ENCODE measurements around the gene GATB. TPM values are rescaled to one million over a fixed set of nuclear protein-coding genes. Genes with fewer than 3 reads are reported as not detected.

The GATB gene
- total and polyA plus RNA-seq, 12 donors, result 39.1 to 168 (median 88.5) TPM

GRCh38 chr4:151796106-151796505 is 35.3 kb upstream of the GATB start:
- TF ChIP-seq CTCF (IDR thresholded peaks at IDR 0.05), result no peak
- intact Hi-C loops (cut with DNase I), result no loop called here
- ATAC-seq (no peak), DNase-seq (no peak)
- WGBS, 2 donors, result 88 to 91% methylated on average over 3 of the region's 3 CpGs
- Histone ChIP-seq H3K36me3 (no peaks in the 10 kb centered on the region), H3K27me3 (no peaks in the 10 kb centered on the region), H3K27ac (no peak overlapping the region), H3K9me3 (no peaks in the 10 kb centered on the region), H3K4me1 (peaks cover 0 to 25% (median 9%) of the 10 kb centered on the region in 9 donors), H3K4me3 (no peak overlapping the region)

DNA sequence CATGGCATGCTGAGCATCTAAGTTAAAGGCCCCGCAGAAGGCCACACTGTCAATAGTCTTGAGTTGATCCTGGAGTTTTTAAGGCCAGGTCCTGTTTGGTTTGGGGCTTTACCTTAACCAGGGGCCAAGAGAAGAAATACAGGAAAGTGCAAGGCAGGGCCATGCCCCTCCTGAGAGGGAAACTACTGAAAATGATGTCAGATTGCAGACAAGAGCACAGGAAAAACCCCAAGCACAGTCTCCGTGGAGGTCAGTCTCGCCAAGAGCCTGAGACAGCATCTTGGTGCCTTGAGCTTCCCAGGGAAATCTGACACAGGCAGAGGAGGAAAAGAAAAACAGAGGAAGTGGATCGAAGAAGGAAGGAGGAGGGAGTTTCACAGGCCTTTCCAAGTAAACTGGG is 32.2 kb upstream of the GATB start:
- H3K4me1 ChIP-seq, result peaks cover 0 to 24% (median 8%) of the 10 kb centered on the region in 9 donors
- ATAC-seq (no peak), DNase-seq (no peak)
- no peak for TF ChIP-seq CTCF (IDR thresholded peaks at IDR 0.05)
- no peak overlapping the region for H3K4me3 ChIP-seq
- no peaks in the 10 kb centered on the region for H3K9me3 ChIP-seq
- H3K36me3 ChIP-seq, result no peaks in the 10 kb centered on the region
- 60 to 65% methylated on average over 4 of the region's 4 CpGs for WGBS, 2 donors
- no peak overlapping the region for H3K27ac ChIP-seq
- intact Hi-C loops (cut with DNase I), result no loop called here
- no peaks in the 10 kb centered on the region for H3K27me3 ChIP-seq

GRCh38 chr4:151792530-151792929 is 31.7 kb upstream of the GATB start:
- ATAC-seq, result no peak
- WGBS, 2 donors, result 85 to 95% methylated on average over 4 of the region's 4 CpGs
- H3K4me1 ChIP-seq, result peaks cover 0 to 19% (median 5%) of the 10 kb centered on the region in 9 donors
- H3K27me3 ChIP-seq, result no peaks in the 10 kb centered on the region
- no peak for TF ChIP-seq CTCF (IDR thresholded peaks at IDR 0.05)
- intact Hi-C loops (cut with DNase I), result no loop called here
- H3K36me3 ChIP-seq, result no peaks in the 10 kb centered on the region
- no peak overlapping the region for H3K27ac ChIP-seq
- DNase-seq, result no peak
- H3K9me3 ChIP-seq, result no peaks in the 10 kb centered on the region
- H3K4me3 ChIP-seq, result no peak overlapping the region

- no peaks in the 10 kb centered on the region for H3K27me3 ChIP-seq
- no peaks in the 10 kb centered on the region for H3K36me3 ChIP-seq
- ATAC-seq, result no peak
- H3K4me3 ChIP-seq, result no peak overlapping the region
- H3K4me1 ChIP-seq, result peaks cover 0 to 14% (median 0%) of the 10 kb centered on the region in 9 donors
- no peak for DNase-seq
- intact Hi-C loops (cut with DNase I), result no loop called here
- TF ChIP-seq CTCF (IDR thresholded peaks at IDR 0.05), result no peak
- no peaks in the 10 kb centered on the region for H3K9me3 ChIP-seq
- H3K27ac ChIP-seq, result no peak overlapping the region
These were observed 27.2 kb upstream of the GATB start for GRCh38 chr4:151788021-151788420.

DNA sequence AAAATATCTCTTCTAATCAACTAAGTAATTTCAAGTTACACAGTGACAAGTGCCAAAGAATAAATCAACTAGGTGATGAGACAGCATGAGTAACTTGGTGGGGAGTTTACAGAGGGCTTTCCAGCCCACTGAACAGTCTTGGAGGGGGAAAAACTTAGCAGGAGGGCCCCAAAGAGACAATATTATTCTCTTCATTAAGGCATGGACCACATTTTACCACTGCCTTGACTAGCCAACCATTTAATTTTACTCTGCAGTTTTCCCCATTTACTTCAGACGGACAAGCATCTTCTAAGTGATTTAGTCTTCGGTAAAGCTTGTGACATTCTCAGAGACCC is 25.3 kb upstream of the GATB start:
- H3K27me3 ChIP-seq, result no peaks in the 10 kb centered on the region
- TF ChIP-seq CTCF (IDR thresholded peaks at IDR 0.05), result no peak
- peaks cover 0 to 29% (median 6%) of the 10 kb centered on the region in 9 donors for H3K4me1 ChIP-seq
- intact Hi-C loops (cut with DNase I), result no loop called here
- WGBS, 2 donors, result 89 to 93% methylated on average over 2 of the region's 2 CpGs
- H3K9me3 ChIP-seq, result no peaks in the 10 kb centered on the region
- no peak overlapping the region for H3K4me3 ChIP-seq
- no peaks in the 10 kb centered on the region for H3K36me3 ChIP-seq
- ATAC-seq (no peak), DNase-seq (no peak)
- no peak overlapping the region for H3K27ac ChIP-seq
